ENCODE measurements around the gene DNAJC5. TPM values are rescaled to one million over a fixed set of nuclear protein-coding genes. Genes with fewer than 3 reads are reported as not detected.

DNAJC5 gene
- total and polyA plus RNA-seq, 2 of the 8 experiments (the other 6 are each of a cell fraction or from before 2014, with no cell fraction given) = 19.2 to 31.2 TPM

DNA sequence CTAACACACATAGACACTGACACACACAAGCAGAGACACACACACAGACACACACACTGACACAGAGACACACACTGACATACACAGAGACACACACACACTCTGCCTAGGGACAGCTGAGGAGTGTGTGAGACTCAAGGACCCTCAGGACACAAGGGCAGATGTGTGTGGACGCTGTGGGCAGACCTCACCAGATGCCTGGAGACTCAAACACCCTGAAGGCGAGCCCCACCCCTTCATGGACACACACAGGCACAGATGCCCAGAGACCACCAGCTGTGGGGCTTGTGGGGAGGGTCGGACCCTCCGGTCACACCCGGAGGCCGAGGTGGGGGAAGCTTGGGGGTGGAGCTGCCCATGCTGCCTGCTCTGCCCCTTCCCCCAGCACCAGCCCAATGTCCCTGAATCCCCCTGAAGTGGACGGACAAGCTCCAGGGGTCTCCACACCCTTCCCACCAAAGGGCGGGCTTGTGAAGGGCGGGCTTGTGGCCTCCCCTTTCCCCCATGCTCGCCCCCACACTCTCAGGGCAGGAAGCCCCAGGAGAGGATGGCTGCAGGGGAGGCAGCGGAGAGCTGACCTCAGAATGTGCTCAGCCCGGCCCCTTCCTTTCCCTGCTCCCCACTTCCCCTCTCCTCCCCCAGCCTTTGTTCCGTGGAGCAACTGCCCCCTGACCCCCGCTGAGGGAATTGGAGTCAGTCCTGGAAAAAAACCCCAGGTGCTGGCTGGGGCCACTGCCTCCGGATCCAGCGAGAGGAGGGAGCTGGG, 47.5 kb upstream of the DNAJC5 start:
- Histone ChIP-seq H3K14ac (ENCODE audit: insufficient read length) (peak overlapping the region; percentile 95), H2BK20ac (ENCODE audit: low read length) (peak overlapping the region; percentile 100), H3K23ac (ENCODE audit: insufficient read length) (no peak overlapping the region), H4K91ac (replicated peaks; ENCODE audit: insufficient read length, low read length) (peak overlapping the region; percentile 100), H3K23me2 (ENCODE audit: low read depth, low read length) (peaks cover 12% of the 10 kb centered on the region; the same call in 1 of the 2 replicates), H4K8ac (ENCODE audit: extremely low read depth, insufficient read depth, low read length) (peak overlapping the region; percentile 81), H3K18ac (ENCODE audit: extremely low read depth, low read length) (peak overlapping the region; percentile 93), H3K79me2 (ENCODE audit: control insufficient read depth in 1 of 2, insufficient read depth in 2 of 2, low read length in 2 of 2) (no peaks in the 10 kb centered on the region), H3K27me3 (replicated peaks in 1 of 4; ENCODE audit: control insufficient read depth in 3 of 4, extremely low read depth in 1 of 4, insufficient read depth in 3 of 4, low read length in 3 of 4) (no peaks in the 10 kb centered on the region), H3K9ac (replicated peaks in 1 of 4; ENCODE audit: extremely low read depth in 1 of 4, low read depth in 3 of 4, low read length in 3 of 4) (peak overlapping the region in 1 of 4 experiments; percentile 38; a peak in 2 of 7 replicates), H3K36me3 (ENCODE audit: control insufficient read depth in 2 of 4, insufficient read depth in 4 of 4, low read length in 3 of 4) (no peaks in the 10 kb centered on the region), H3K9me3 (ENCODE audit: insufficient read depth in 2 of 2, low read depth in 1 of 2, low read length in 1 of 2) (no peaks in the 10 kb centered on the region), H3K4me3 (ENCODE audit: extremely low read depth in 1 of 4, insufficient read depth in 2 of 4, low read depth in 3 of 4, low read length in 4 of 4) (peak overlapping the region in 1 of 4 experiments; percentile 60; a peak in 2 of 8 replicates), H2AFZ (ENCODE audit: low read length) (no peak overlapping the region), H3K27ac (ENCODE audit: low read depth, low read length) (peak overlapping the region; percentile 60), H2AK5ac (ENCODE audit: low read depth, low read length) (peak overlapping the region; percentile 100), H3K4me2 (ENCODE audit: insufficient read depth in 1 of 2, low read depth in 2 of 2, low read length in 2 of 2) (peak overlapping the region; percentile 67 to 82), H4K20me1 (replicated peaks in 1 of 2; ENCODE audit: control insufficient read depth in 1 of 2, insufficient read depth in 2 of 2, low read length in 2 of 2) (peaks cover 0 to 4% of the 10 kb centered on the region in 2 experiments), H3K79me1 (ENCODE audit: low read depth, low read length) (no peaks in the 10 kb centered on the region), H2BK5ac (ENCODE audit: low read depth, low read length) (peak overlapping the region; percentile 100), H3K4me1 (replicated peaks in 1 of 4; ENCODE audit: control insufficient read depth in 3 of 4, insufficient read depth in 4 of 4, low read length in 3 of 4) (peaks cover 6 to 29% (median 23%) of the 10 kb centered on the region in 4 experiments), H3K4ac (replicated peaks; ENCODE audit: insufficient read length, low read depth, low read length) (peak overlapping the region; percentile 100), H2BK15ac (ENCODE audit: low read length) (peak overlapping the region; percentile 100), H3K56ac (replicated peaks; ENCODE audit: insufficient read length, low read depth, low read length) (peak overlapping the region; percentile 86), H4K5ac (ENCODE audit: insufficient read length, low read depth, low read length) (peak overlapping the region; percentile 91), H2BK120ac (replicated peaks; ENCODE audit: low read depth, low read length) (peak overlapping the region; percentile 100), H2BK12ac (ENCODE audit: low read depth, low read length) (peak overlapping the region; percentile 100)
- FAIRE-seq (no peak), DNase-seq (ENCODE audit: low read depth in 1 of 2, low spot score in 2 of 2) (peak in 1 of 2 experiments; percentile 75)
- CTCF ChIA-PET (ENCODE audit: partially characterized antibody) = interaction anchor here (0.5 to 2.0 kb wide), 9 partner anchors 10 to 124 kb away, joined by 3 to 14 read pairs (median 4); partner anchors contain the start of genes ABHD16B and TPD52L2
- POLR2A ChIA-PET (ENCODE audit: partially characterized antibody) = interaction anchor here (0.6 to 3.6 kb wide), 12 partner anchors 8 to 326 kb away, joined by 3 to 52 read pairs (median 4); partner anchors contain the start of genes ABHD16B, PPDPF and TPD52L2
- WGBS, 2 experiments (ENCODE audit: extremely low coverage in 1 of 2, insufficient coverage in 1 of 2, insufficient read length in 1 of 2, insufficient replicate concordance in 2 of 2, low coverage in 1 of 2, low lambda C conversion rate in 2 of 2, missing lambda C conversion rate in 1 of 2) = 17% methylated on average over 14 of the region's 16 CpGs; no CpG with 5 or more reads in 1 of the 2 experiments
- no peak for TF ChIP-seq JUN (IDR thresholded peaks at IDR 0.05; ENCODE audit: low read depth, low read length)
- peak; percentile 64 for TF ChIP-seq TAF1 (IDR thresholded peaks at IDR 0.05; ENCODE audit: low read depth, low read length)
- TF ChIP-seq HDAC2 (IDR thresholded peaks at IDR 0.05; ENCODE audit: borderline replicate concordance in 1 of 2, low read depth in 2 of 2, low read length in 2 of 2) = peak in 1 of 2 experiments; percentile 89; a peak in 1 of 4 replicates
- TF ChIP-seq, protein P1, sequence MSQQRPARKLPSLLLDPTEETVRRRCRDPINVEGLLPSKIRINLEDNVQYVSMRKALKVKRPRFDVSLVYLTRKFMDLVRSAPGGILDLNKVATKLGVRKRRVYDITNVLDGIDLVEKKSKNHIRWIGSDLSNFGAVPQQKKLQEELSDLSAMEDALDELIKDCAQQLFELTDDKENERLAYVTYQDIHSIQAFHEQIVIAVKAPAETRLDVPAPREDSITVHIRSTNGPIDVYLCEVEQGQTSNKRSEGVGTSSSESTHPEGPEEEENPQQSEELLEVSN (IDR thresholded peaks at IDR 0.05) = no peak
- TF ChIP-seq ZNF274 (IDR thresholded peaks at IDR 0.05; ENCODE audit: borderline replicate concordance, extremely low read depth, low read length) = no peak
- no peak for TF ChIP-seq SP2 (IDR thresholded peaks at IDR 0.05; ENCODE audit: low read length)
- TF ChIP-seq ATF3 (IDR thresholded peaks at IDR 0.05; ENCODE audit: insufficient read depth, low read depth, low read length) = no peak
- TF ChIP-seq EZH2 (IDR thresholded peaks at IDR 0.05; ENCODE audit: low read depth, low read length, severe bottlenecking) = no peak
- peak; percentile 45; the same call in 1 of the 2 replicates for TF ChIP-seq SUZ12 (IDR thresholded peaks at IDR 0.05; ENCODE audit: low read length)

All from H1 (cell line).